Umbilical cord (tissue), 2 donors: ENCODE results near the gene CAND2. TPM values are rescaled to one million over a fixed set of nuclear protein-coding genes. Genes with fewer than 3 reads are reported as not detected.

ENCODE experiments used
- DNase-seq: peaks from one replicate; pipeline ENCODE4 v3.0.0-alpha.2; 2015; ENCODE audit warnings: low spot score
- total RNA-seq: library from RNA; depleted of rRNA; stranded (reverse); fragments of >200 nt; gene quantifications from one replicate; pipeline ENCODE4 v1.2.3, GENCODE V29; 2014; ENCODE audit warnings: low replicate concordance; ENCODE audit not compliant: insufficient read depth

Gene CAND2
- total RNA-seq, 1 donor from 2014 or later: 2.9 TPM

GRCh38 chr3:12807066-12807465 lies 10.6 kb downstream of the CAND2 start:
- DNase-seq: no peak

- DNase-seq: no peak
Measured at GRCh38 chr3:12807601-12808359, 11.3 kb downstream of the CAND2 start.

- DNase-seq: no peak
Measured at GRCh38 chr3:12808587-12808986, 12.1 kb downstream of the CAND2 start.

- DNase-seq: no peak
Measured at GRCh38 chr3:12809001-12809400, 12.5 kb downstream of the CAND2 start.

- no peak for DNase-seq
Measured at GRCh38 chr3:12809435-12809834, 13.0 kb downstream of the CAND2 start.

GRCh38 chr3:12810013-12810780 lies 13.7 kb downstream of the CAND2 start:
- peak; percentile 98 for DNase-seq

- no peak for DNase-seq
Measured at GRCh38 chr3:12810961-12811360, 14.5 kb downstream of the CAND2 start.

- no peak for DNase-seq
Measured at GRCh38 chr3:12812812-12813211, 16.3 kb downstream of the CAND2 start.

- DNase-seq: no peak
Measured at GRCh38 chr3:12813967-12814366, 17.5 kb downstream of the CAND2 start.

GRCh38 chr3:12815078-12815477 lies 18.6 kb downstream of the CAND2 start:
- DNase-seq: no peak

- DNase-seq: no peak
Measured at GRCh38 chr3:12815719-12816118, 19.2 kb downstream of the CAND2 start.

- no peak for DNase-seq
Measured at GRCh38 chr3:12816521-12817342, 20.3 kb downstream of the CAND2 start.

- DNase-seq: no peak
Measured at GRCh38 chr3:12817343-12817710, 20.8 kb downstream of the CAND2 start.

- DNase-seq: no peak
Measured at GRCh38 chr3:12818273-12818672, 21.8 kb downstream of the CAND2 start.

- DNase-seq: no peak
Measured at GRCh38 chr3:12818773-12819172, 22.3 kb downstream of the CAND2 start.

- DNase-seq: peak; percentile 26
Measured at GRCh38 chr3:12822725-12823373, 26.4 kb downstream of the CAND2 start.

GRCh38 chr3:12824299-12824698 lies 27.8 kb downstream of the CAND2 start:
- DNase-seq: no peak

- DNase-seq: no peak
Measured at GRCh38 chr3:12825156-12825555, 28.7 kb downstream of the CAND2 start.

- DNase-seq: no peak
Measured at GRCh38 chr3:12828751-12829150, 32.3 kb downstream of the CAND2 start.

- DNase-seq: no peak
Measured at GRCh38 chr3:12829404-12829803, 32.9 kb downstream of the CAND2 start.

- no peak for DNase-seq
Measured at GRCh38 chr3:12829886-12830784, 33.7 kb downstream of the CAND2 start.
